GM10847 (cell line): ENCODE measurements around the gene PIK3R6.

ENCODE experiments used
- POLR2A ChIP-seq: IDR thresholded peaks from 2 replicates; pipeline ENCODE4 v1.6.1; 2011; ENCODE audit not compliant: insufficient read length; ENCODE audit errors: extremely low read depth

Gene PIK3R6

DNA sequence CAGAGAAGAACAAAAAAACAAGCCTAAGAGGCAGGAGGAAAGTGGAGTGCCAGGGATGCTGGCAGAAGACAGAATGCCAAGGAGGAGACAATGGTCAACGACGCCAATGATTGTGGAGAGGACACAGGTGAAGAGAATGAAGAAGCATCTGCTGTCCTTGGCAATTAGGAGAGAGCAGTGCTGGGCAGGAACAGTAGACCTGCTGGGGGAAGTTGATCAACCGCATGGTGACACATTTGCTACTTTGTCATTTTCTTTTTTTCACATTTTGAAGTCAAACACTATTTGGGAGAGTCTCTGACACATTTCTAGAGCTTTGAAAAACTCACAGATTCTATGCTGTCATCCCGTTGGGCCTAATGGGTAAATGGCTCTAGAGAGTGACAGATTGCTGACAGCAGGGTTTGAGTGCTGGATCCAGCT is 1.1 kb upstream of the PIK3R6 start:
- TF ChIP-seq POLR2A = no peak

DNA sequence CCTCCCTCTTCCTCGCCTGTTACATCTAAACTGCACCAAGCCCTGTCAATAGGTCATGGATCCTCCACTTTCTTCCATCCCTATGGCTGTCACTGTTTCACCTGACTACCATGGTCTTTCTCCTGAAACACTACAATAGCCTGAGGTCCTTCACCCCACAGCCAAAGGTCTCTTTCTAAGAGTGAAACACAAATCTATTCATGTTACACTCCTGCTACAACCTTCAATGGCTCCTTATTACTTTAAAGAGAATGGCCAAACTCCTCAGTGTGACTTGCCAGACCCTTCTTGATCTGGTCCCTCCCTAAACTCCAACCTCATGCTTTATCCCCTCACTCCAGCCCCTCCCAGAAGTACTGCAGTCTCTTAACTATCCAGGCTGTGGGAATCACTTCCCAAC is 618 bp upstream of the PIK3R6 start:
- no peak for TF ChIP-seq POLR2A

DNA sequence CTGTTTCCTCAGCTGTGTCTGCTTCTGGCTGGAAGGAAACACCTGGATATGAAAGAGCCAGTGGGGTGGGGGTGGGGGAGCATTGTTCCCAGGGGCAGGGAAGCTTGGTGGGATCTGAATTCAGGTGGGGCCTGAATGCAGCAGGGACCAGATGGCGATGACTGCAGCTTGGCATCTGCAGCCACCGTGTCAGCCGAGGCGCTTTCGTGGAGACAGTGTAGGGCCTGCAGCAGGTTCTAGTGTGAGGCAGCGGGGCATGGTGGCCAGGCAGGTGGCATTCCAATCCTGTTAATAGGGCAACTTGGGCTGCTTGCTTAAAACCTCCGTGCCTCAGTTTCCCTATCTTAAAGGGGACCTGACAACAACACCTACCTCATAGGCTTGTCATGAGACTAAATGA is 1.7 kb downstream of the PIK3R6 start:
- TF ChIP-seq POLR2A = no peak

DNA sequence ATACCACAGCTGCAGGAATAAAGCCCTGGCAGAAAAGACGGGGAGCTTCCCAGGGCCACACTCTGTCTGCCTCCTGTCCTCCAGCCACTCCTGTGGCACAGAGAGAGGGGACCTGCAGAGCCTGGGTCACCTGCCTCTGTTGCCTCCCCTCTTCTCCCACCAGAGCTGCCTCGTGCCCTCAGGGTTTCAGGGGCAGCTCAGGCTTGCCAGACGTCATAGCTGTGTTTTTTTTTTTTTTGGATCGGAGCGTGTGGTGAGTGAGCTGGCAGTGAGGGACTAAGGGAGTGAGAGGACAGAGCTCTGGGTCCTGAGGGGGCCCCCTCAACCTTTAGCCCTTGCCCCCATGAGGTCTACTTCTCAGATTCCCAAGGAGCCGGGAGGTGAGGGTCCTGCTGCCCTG is 2.1 kb downstream of the PIK3R6 start:
- no peak for TF ChIP-seq POLR2A

DNA sequence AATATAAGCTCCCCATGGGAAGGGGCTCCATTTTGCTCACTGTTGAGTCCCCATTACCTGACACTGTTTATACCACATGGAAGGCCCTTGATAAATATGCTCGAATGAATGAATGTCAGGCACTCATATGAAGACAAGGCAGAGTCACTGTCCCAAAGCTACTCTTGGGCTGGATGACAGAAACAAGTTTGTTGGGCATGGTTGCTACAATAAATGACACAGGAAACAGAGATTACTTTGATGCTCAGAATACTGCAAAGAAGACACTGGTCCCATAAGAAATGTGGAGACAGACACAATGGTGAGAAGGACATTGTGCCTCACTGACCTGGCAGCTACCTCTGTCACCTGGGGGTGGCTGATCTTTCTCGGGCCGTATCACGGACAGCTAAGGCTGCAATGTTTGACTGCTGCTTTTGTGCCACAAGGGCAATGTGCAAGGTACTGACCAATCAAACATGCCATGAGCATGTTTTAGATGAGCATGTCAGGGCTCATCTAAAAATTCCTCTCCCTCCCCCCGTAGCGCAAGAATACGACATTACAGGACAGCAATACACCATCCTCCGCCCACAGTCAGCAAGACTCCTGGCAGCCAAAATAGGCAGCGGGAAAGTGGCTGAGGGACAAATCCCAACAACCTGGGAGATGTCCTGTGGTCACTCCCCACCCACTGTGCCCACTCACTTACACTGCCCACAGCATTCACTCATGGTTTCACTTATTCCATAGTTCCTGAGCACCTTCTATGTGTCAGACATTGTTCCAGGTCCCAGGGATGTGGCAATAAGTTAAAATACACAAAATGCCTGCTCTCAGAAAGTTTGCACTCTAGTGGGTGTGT is 5.0 kb downstream of the PIK3R6 start:
- TF ChIP-seq POLR2A = no peak

DNA sequence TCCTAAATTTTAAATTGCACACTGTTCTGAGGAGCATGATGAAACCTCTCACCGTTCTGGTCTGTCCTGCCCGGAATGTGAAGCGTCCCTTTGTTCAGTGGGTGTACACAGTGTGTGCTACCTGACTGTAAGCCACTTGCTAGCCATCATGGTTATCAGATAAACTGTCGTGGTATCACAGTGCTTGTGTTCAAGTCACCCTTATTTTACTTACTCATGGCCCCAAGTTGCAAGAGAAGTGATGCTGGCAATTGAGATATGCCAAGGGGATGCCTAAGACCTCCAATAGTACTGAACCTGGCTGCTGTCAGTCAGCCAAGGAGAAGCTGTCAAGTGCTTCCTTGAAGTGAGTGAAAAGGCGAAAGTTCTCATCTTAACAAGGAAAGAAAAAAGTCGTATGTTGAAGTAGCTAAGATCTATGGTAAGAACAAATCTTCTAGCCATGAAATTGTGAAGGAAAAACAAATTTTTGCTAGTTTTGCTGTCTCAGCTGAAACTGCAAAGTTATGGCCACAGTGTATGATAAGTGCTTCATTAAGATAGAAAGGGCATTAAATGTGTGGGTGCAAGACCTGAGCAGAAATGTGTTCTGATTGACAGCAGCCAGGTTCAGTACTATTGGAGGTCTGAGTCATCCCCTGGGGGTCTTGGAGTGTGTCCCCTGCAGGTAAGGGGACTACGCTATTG is 5.8 kb downstream of the PIK3R6 start:
- no peak for TF ChIP-seq POLR2A

DNA sequence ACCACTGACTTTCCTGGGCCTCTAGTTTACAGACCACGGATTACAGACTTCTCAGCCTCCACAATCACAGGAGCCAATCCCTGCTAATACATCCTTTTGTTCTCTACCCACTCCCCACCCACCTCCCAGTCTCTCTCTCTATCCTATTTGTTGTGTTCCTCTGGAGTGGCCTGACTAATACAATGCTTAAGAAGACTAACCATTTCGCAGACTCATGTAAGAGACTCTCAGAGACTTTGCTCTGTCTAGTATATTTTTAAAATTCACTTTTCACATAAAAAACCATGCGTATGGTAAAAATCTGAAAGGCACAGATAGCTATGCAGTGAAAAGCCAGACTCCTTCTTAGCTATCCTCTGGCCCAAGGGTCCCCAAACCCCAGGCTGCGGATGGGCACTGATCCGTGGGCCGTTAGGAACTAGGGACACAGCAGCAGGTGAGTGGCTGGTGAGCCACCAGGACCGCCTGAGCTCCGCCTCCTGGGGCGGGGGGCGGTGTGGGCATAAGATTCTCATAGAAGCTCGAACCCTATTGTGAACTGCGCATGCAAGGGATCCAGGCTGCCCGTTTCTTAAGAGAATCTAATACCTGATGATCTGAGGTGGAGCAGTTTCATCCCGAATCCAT is 7.6 kb downstream of the PIK3R6 start:
- TF ChIP-seq POLR2A = no peak

DNA sequence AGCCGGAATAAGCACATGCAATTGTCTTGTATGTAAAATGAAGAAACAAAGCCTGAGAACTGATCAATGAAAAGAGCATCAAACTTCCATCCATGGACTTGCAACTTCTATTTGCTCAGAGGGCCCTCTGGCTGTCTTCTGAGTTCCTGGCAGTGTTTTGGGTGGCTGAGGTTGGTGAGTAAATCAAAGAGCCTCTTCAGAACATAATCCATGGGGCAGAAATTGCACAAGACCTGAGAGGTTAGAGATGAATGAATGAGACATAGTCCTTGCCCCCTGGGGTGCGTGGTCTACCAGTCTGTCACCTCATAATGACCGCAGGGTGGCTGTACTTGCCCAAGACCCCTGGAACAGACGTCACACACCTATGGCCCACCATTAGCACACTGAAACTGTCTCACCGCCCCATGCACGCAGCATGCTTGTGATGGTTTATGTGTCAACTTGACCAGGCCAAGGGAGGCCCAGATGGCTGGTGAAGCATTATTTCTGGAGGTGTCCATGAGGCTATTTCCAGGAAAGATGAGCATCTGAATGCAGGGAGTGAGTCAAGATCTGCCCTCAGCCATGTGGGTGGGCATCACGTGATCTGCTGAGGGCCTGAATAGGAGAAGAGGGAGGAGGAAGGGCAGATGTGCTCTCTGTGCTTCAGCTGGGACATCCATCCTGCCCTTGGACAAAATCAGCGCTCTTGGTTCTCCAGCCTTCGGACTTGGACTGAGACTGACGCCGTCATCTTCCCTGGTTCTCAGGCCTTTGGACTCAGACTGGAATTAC is 8.3 kb downstream of the PIK3R6 start:
- no peak for TF ChIP-seq POLR2A

DNA sequence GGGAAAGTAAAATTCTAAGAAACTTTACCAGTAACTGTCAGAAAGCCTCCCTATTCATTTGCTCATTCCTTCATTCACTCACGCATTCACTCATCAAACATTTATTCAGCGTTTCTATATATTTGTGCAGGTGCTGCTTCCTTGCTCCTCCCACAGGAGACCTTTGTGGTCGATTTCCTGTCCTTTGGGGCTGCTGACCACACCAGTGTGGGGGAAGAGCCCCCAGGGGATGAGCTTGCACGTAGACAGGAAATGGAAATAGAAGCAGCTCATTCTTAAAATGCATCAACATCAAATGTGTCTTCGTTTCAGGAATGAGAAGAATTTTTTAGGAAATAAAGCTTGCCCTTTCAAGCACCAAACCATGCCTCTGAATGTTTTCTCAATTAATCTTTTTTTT is 9.6 kb downstream of the PIK3R6 start:
- TF ChIP-seq POLR2A = no peak

DNA sequence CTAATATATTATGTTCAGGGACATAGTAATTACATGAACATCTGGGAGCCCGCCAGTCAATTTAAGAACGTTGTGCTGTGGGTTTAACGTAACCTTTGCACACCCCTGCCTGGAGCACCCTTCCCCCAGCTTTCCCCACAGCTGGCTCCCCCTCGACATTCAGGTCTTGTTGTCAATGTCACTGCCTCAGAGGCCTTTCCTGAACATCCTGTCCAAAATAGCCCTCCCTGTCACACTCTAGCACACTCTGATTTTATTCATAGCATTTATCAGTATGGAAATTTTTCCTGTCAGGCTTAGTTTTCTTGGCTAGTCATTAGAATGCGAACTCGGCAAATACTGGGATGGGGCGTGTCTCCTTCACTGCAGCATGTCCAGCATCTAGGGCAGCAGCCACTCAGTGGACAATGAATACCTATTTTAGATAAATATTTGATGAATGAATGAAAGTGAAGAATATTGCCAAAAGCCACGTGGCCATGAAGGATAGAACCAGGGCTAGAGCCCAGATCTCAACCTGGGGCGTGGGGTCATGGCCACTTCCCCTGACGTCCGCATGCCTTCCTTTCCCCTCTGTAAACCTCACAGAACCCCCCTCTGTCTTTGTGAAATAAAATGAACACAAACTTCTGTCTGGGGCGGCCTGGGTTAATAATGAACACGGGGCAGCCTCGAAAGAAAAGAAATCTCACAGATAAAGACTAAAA is 10.5 kb downstream of the PIK3R6 start:
- TF ChIP-seq POLR2A = no peak

DNA sequence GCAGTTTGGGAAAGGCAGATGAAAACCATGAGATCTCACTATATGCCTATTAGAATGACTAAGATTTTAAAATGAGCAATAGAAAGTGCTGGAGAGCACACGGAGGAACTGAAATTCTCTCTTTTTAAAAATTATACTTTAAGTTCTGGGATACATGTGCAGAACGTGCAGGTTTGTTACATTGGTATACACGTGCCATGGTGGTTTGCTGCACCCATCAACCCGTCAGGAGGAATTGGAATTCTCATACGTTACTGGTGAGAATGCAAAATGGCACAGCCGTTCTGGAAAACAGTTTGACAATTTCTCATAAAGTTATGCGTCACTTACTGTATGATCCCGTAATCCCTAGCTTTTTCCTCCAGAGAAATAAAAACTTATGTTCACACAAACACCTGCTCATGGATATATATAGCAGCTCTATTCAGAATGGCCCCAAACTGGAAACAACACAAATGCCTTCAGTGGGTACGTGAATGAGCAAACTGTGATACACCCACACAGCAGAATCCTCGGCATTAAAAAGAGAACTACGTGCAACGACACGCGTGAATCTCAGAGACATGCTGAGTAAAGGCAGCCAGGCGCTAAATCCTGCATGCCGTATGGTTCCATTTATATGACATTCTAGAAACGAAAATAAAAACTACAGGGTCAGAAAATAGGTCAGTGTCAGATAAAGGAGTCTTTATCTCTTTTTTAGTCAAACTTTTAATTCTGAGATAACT is 11.8 kb downstream of the PIK3R6 start:
- no peak for TF ChIP-seq POLR2A

DNA sequence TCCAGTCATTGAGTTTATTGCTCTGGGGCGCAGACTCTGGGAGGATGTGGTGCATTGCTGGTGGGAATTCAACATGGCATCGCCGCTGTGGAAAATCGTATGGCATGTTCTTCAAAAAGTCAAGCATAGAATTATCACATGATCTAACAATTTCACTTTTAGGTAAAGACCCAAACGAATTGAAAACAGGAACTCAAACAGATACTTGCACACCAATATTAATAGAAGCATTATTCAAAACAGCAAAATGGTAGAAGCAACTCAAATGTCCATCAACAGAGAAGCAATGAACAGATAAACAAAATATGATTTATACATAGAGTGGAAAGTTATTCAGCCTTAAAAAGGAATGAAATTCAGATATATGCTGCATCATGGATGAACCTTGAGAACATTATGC is 15.9 kb downstream of the PIK3R6 start:
- TF ChIP-seq POLR2A = no peak

DNA sequence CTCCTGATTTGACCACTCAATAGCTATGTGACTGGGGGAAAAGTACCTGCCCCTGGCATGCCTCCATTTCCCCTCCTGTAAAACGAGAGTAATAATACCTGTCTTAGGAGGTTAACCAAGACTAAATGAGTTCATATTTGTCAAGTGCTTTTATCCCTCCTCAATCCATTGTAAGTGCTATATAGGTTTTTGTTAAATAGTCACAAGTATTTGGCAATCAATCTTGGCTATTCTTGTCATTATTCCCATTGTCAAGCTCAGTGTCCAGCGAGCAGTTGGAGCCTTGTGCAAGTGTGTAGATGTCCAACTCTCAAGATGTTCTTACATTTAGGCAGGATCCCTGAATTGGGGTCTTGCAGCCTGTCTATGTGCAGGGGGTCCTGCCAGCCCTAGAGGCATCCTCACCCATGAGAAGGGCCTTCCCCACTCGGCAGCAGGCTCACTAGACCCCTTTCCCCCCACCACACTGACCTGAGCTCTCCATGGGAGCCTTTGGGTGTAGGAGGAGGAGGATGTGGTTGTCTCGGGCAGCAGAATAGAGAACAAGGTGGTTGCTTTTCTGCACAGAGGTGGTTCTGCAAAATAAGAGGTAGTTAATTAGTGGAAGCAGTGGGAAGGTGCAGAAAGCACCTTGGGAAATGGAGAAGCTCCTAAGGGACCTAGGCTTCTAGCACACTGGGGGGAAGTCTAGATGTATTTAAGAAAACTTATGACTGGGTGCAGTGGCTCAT is 18.0 kb downstream of the PIK3R6 start:
- no peak for TF ChIP-seq POLR2A
